Heart left ventricle (tissue), 16 donors: ENCODE data around the gene HTR7. TPM values are rescaled to one million over a fixed set of nuclear protein-coding genes. Genes with fewer than 3 reads are reported as not detected.

Source experiments
- ATAC-seq, 4 donors: fragments of 200-7000 bp; cut with Tn5 transposase; one replicate each; pipeline ENCODE4 v1.9.1; 2020 to 2022; ENCODE audit warnings: moderate library complexity in 4 of 4, mild to moderate bottlenecking in 3 of 4, moderate number of reproducible peaks in 1 of 4
- DNase-seq, 5 donors: peaks; one replicate each; pipeline ENCODE4 v3.0.0-alpha.2; 2020
- H3K27ac ChIP-seq, 12 donors: fragments of 200-600 bp; sonication (generic) in 4 of 12; one replicate each; pipeline versions ENCODE4 v1.5.0 to v1.8.0; 2016 to 2022; ENCODE audit warnings: mild to moderate bottlenecking in 2 of 12
- H3K27me3 ChIP-seq, 9 donors: fragments of 200-600 bp; sonication (generic) in 2 of 9; one replicate each; pipeline versions ENCODE4 v1.5.1 to v1.8.0; 2016 to 2022; ENCODE audit warnings: mild to moderate bottlenecking in 3 of 9
- H3K36me3 ChIP-seq, 9 donors: fragments of 200-600 bp; sonication (generic) in 2 of 9; one replicate each; pipeline versions ENCODE4 v1.5.0 to v1.8.0; 2018 to 2022; ENCODE audit warnings: mild to moderate bottlenecking in 2 of 9
- H3K4me1 ChIP-seq, 12 donors: fragments of 200-600 bp; sonication (generic) in 4 of 12; one replicate each; pipeline versions ENCODE4 v1.5.0 to v1.8.0; 2016 to 2022; ENCODE audit warnings: mild to moderate bottlenecking in 3 of 12
- H3K4me3 ChIP-seq, 12 donors: fragments of 200-600 bp; sonication (generic) in 4 of 12; one replicate each; pipeline versions ENCODE4 v1.5.0 to v1.8.0; 2017 to 2022; ENCODE audit warnings: mild to moderate bottlenecking in 9 of 12, moderate library complexity in 4 of 12
- H3K9me3 ChIP-seq, 12 donors: fragments of 200-600 bp; sonication (generic) in 4 of 12; one replicate each; pipeline versions ENCODE4 v1.5.0 to v1.8.0; 2016 to 2022; ENCODE audit warnings: mild to moderate bottlenecking in 1 of 12
- CTCF ChIP-seq, 12 donors: fragments of 200-600 bp; sonication (generic) in 4 of 12; IDR thresholded peaks; one replicate each; pipeline versions ENCODE4 v1.5.0 to v1.8.0; 2018 to 2022; ENCODE audit warnings: antibody characterized with exemption in 12 of 12, mild to moderate bottlenecking in 5 of 12
- POLR2A ChIP-seq, 2 donors: fragments of 450-650 bp; IDR thresholded peaks; one replicate each; pipeline ENCODE4 v1.6.1; 2017; ENCODE audit warnings: antibody characterized with exemption in 2 of 2, mild to moderate bottlenecking in 2 of 2, moderate library complexity in 2 of 2
- WGBS, 4 donors: extraction: QIAGEN DNeasy Blood & Tissue Kit in 2 of 4; methylation state at CpG; one replicate each; pipeline versions ENCODE4 v1.1.5 to v1.1.7; 2013 to 2018; 5-methylcytosine and 5-hydroxymethylcytosine counted together
- intact Hi-C, 10 donors: fragments of 100-400 bp; cut with DNase I; formaldehyde crosslinking; loops; one replicate each; pipeline versions ENCODE4 v1.11.1 to v1.14.2; 2022
- polyA plus RNA-seq, 2 donors: library from polyadenylated mRNA; stranded (reverse); fragments of 200-250 nt; gene quantifications; one replicate each; pipeline ENCODE4 v1.2.3, GENCODE V29; 2013
- total RNA-seq, 9 donors: library from RNA; depleted of rRNA in 2 of 9; stranded (reverse); fragments of >200 nt in 2 of 9; fragmentation: NEBNext Ultra II Directional in 3 of 9; extraction: Animal tissue kit (Norgen Biotek cat#: 25700) in 3 of 9; gene quantifications; one replicate each; pipeline versions ENCODE4 v1.1.0 to v1.2.4, GENCODE V29; 2016 to 2023
- donor health status: ischemic (EF 13 %, LVEDD 7.1; RV severe dilation, severe dysfunction).
- donor health status: healthy with polysubstance abuse.
- donor health status: DM: no; HTN: yes; CAD: no.
- donor health status: DM: no; HTN: no; CAD: no.
- donor health status: ischemic (EF 25% LVEDD 6.9; RV normal size, moderate dysfunction).
- donor health status: ischemic (EF 25% LVEDD 5.7; RV mildly dilated, moderate dysfunction).
- donor health status: healthy.
- donor health status: DM: yes; HTN: yes; CAD: no.
- donor health status: ischemic (EF 35%, LVEDD 5.7; RV mildly dilated, moderate dysfunction).
- donor health status: nonischemic (EF 11% LVEDD 7.7; RV severe dilation, severe dysfunction).
- donor health status: DM: yes; HTN: yes; CAD: no.
- donor health status: PGD.
- donor health status: ischemic (EF 29% LVEDD 5.4; RV normal size, mild dysfunction).
- donor health status: nonischemic (EF 23%, LVEDD 6.1; RV moderate dilation, normal function).

HTR7 gene
- total and polyA plus RNA-seq, 11 donors, result 0.10 to 0.66 (median 0.24) TPM; not detected in 4

DNA sequence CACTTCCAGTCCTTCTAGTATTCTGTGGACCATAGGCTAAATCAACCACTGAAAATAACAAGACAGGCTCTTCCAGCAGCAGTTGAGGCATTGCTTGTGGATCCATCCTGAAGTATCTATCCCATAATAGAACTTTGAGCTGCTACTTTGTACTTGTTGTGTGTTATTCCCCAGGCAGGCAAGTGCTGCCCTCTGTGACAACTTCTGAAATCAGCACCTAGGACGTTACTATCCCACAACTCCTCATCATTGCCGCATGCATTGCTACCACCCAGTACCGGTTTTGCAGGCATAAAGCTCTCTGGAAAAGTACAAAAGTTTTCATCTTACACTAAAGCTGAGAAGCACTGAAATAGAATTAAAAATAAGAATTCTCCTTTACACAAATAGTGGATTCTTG lies 145.3 kb downstream of the HTR7 start:
- Histone ChIP-seq H3K27me3 (no peaks in the 10 kb centered on the region), H3K4me1 (no peaks in the 10 kb centered on the region), H3K4me3 (no peak overlapping the region), H3K36me3 (no peaks in the 10 kb centered on the region), H3K9me3 (no peaks in the 10 kb centered on the region), H3K27ac (no peak overlapping the region)
- no peak for DNase-seq
- intact Hi-C loops, result loop anchor here in 1 of 10 donors (10.0 kb wide), 1 partner anchor 428 kb away; no protein-coding TSS in a partner anchor
- 55 to 57% (median 57%) methylated on average over 3 of the region's 3 CpGs for WGBS, 4 donors
- no peak for ATAC-seq
- TF ChIP-seq CTCF (IDR thresholded peaks at IDR 0.05) (no peak), POLR2A (IDR thresholded peaks at IDR 0.05) (no peak)

- TF ChIP-seq CTCF (IDR thresholded peaks at IDR 0.05) (no peak), POLR2A (IDR thresholded peaks at IDR 0.05) (no peak)
Observed at GRCh38 chr10:90709727-90710126, 148.1 kb downstream of the HTR7 start.

DNA sequence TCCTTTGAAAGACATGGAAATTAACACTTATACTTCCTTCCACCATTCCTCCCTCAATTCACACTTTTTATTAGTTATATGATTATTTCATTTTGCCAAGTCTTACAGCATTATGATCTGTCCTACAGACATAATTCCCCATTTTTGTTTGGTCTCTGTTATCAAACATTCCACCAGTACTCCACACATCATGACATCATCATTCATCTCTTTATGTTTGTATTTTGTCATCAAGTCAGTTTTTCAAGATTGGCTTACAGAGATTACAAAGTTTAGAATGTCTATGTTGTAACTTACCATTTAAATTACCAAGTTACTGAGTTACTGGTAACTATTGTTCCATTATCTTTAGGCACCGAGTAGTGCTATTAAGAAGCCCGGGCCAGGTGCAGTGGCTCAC lies 150.2 kb downstream of the HTR7 start:
- intact Hi-C loops, result no loop called here
- Histone ChIP-seq H3K27me3 (no peaks in the 10 kb centered on the region), H3K36me3 (no peaks in the 10 kb centered on the region), H3K27ac (no peak overlapping the region), H3K9me3 (no peaks in the 10 kb centered on the region), H3K4me1 (no peaks in the 10 kb centered on the region), H3K4me3 (no peak overlapping the region)
- TF ChIP-seq CTCF (IDR thresholded peaks at IDR 0.05) (no peak), POLR2A (IDR thresholded peaks at IDR 0.05) (no peak)
- ATAC-seq (no peak), DNase-seq (no peak)
- WGBS, 4 donors, result 88 to 95% (median 91%) methylated on average over 2 of the region's 2 CpGs

More at GRCh38 chr10:90709727-90710126, 148.1 kb downstream of the HTR7 start:
- Histone ChIP-seq H3K27me3 (no peaks in the 10 kb centered on the region), H3K27ac (no peak overlapping the region), H3K9me3 (no peaks in the 10 kb centered on the region), H3K4me3 (no peak overlapping the region), H3K36me3 (no peaks in the 10 kb centered on the region), H3K4me1 (no peaks in the 10 kb centered on the region)
- WGBS, 4 donors, result 83 to 90% (median 87%) methylated on average over 2 of the region's 2 CpGs
- DNase-seq, result no peak
- no peak for ATAC-seq
- intact Hi-C loops, result loop anchor here in 1 of 10 donors (10.0 kb wide), 1 partner anchor 425 kb away; no protein-coding TSS in a partner anchor

- Histone ChIP-seq H3K4me1 (no peaks in the 10 kb centered on the region), H3K9me3 (no peaks in the 10 kb centered on the region), H3K36me3 (no peaks in the 10 kb centered on the region), H3K4me3 (no peak overlapping the region), H3K27ac (no peak overlapping the region), H3K27me3 (no peaks in the 10 kb centered on the region)
- TF ChIP-seq CTCF (IDR thresholded peaks at IDR 0.05) (no peak), POLR2A (IDR thresholded peaks at IDR 0.05) (no peak)
- intact Hi-C loops, result no loop called here
- ATAC-seq (no peak), DNase-seq (no peak)
Observed at GRCh38 chr10:90701428-90701827, 156.4 kb downstream of the HTR7 start.
